Measurements from ENCODE around the gene CDC14C. TPM values are rescaled to one million over a fixed set of nuclear protein-coding genes. Genes with fewer than 3 reads are reported as not detected.

The CDC14C gene
- total and polyA plus RNA-seq, 2 of the 4 experiments (the other 2 are of a cell fraction) = under 0.01 TPM; not detected in 1

GRCh38 chr7:48880851-48881250 is 43.5 kb upstream of the CDC14C start:
- no peak overlapping the region for H2AK5ac ChIP-seq (ENCODE audit: low read depth, low read length)
- H2BK5ac ChIP-seq (ENCODE audit: low read depth, low read length, poor library complexity, severe bottlenecking) = no peak overlapping the region
- in situ Hi-C loops (cut with MboI; ENCODE audit: low sequenced_read_pairs) (no loop called here), intact Hi-C loops (cut with micrococcal nuclease) (no loop called here), dilution Hi-C loops (cut with HindIII; ENCODE audit: low sequenced_read_pairs, unreplicated experiment) (no loop called here)
- H4K20me1 ChIP-seq (ENCODE audit: insufficient read depth, low read length) = no peaks in the 10 kb centered on the region
- H3K9me3 ChIP-seq (ENCODE audit: control insufficient read depth, insufficient read depth, low read length) = 0 out of 2 replicates have a peak, but pooled peaks cover 2% of the 10 kb centered on the region
- H2BK15ac ChIP-seq (ENCODE audit: low read depth, low read length) = no peak overlapping the region
- H4K91ac ChIP-seq (ENCODE audit: insufficient read depth, low read depth, low read length) = no peak overlapping the region
- ChIA-PET POLR2A (ENCODE audit: unreplicated experiment) (no interaction called here), CTCF (interaction anchor here (0.6 kb wide), 1 partner anchor 42 kb away, joined by 5 read pairs; no protein-coding TSS in a partner anchor)
- H3K27me3 ChIP-seq (ENCODE audit: control insufficient read depth, insufficient read depth, low read length) = no peaks in the 10 kb centered on the region
- DNase-seq (no peak), ATAC-seq (ENCODE audit: low read depth) (no peak)
- TF ChIP-seq MAZ (IDR thresholded peaks at IDR 0.05; ENCODE audit: borderline replicate concordance, low read depth, low read length) (no peak), FOS (IDR thresholded peaks at IDR 0.05; ENCODE audit: low read depth, low read length) (no peak), SMC3 (IDR thresholded peaks at IDR 0.05; ENCODE audit: low read depth, low read length) (no peak), RAD21 (IDR thresholded peaks at IDR 0.05; ENCODE audit: low read length) (no peak), CHD1 (IDR thresholded peaks at IDR 0.05; ENCODE audit: low read depth, low read length) (no peak), BHLHE40 (IDR thresholded peaks at IDR 0.05; ENCODE audit: low read depth, low read length) (no peak), NFE2L2 (IDR thresholded peaks at IDR 0.05; ENCODE audit: low read depth, low read length) (no peak), MAFK (IDR thresholded peaks at IDR 0.05; ENCODE audit: low read depth, low read length) (no peak), POLR2A (IDR thresholded peaks at IDR 0.05; ENCODE audit: low read depth, low read length) (no peak)
- TF ChIP-seq, protein P1, sequence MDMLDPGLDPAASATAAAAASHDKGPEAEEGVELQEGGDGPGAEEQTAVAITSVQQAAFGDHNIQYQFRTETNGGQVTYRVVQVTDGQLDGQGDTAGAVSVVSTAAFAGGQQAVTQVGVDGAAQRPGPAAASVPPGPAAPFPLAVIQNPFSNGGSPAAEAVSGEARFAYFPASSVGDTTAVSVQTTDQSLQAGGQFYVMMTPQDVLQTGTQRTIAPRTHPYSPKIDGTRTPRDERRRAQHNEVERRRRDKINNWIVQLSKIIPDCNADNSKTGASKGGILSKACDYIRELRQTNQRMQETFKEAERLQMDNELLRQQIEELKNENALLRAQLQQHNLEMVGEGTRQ (IDR thresholded peaks at IDR 0.05; ENCODE audit: low read depth, low read length) = no peak
- TF ChIP-seq, protein P2, sequence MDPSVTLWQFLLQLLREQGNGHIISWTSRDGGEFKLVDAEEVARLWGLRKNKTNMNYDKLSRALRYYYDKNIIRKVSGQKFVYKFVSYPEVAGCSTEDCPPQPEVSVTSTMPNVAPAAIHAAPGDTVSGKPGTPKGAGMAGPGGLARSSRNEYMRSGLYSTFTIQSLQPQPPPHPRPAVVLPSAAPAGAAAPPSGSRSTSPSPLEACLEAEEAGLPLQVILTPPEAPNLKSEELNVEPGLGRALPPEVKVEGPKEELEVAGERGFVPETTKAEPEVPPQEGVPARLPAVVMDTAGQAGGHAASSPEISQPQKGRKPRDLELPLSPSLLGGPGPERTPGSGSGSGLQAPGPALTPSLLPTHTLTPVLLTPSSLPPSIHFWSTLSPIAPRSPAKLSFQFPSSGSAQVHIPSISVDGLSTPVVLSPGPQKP (IDR thresholded peaks at IDR 0.05; ENCODE audit: borderline replicate concordance, low read depth, low read length) = no peak
- H3K4me3 ChIP-seq (ENCODE audit: insufficient read depth, low read depth, low read length) = no peak overlapping the region
- H3K36me3 ChIP-seq (ENCODE audit: control insufficient read depth, insufficient read depth, low read length) = no peaks in the 10 kb centered on the region
- no peak overlapping the region for H3K4me2 ChIP-seq (ENCODE audit: low read depth, low read length)
- no peak overlapping the region for H3K9ac ChIP-seq (ENCODE audit: low read depth, low read length)
- no peak overlapping the region for H2AFZ ChIP-seq (replicated peaks; ENCODE audit: low read length, poor library complexity)
- H2BK120ac ChIP-seq (ENCODE audit: low read depth, low read length) = no peak overlapping the region
- H3K14ac ChIP-seq (replicated peaks; ENCODE audit: low read depth, low read length) = no peak overlapping the region
- H3K18ac ChIP-seq (ENCODE audit: low read depth, low read length) = no peak overlapping the region
- H3K79me1 ChIP-seq (ENCODE audit: low read depth in 1 of 2, low read length in 2 of 2) = no peaks in the 10 kb centered on the region
- H2AK9ac ChIP-seq (replicated peaks; ENCODE audit: low read depth, low read length, poor library complexity) = no peak overlapping the region
- no peaks in the 10 kb centered on the region for H3K4me1 ChIP-seq (ENCODE audit: control insufficient read depth, insufficient read depth, low read length)
- no peak overlapping the region for H2BK20ac ChIP-seq (ENCODE audit: low read depth, low read length)
- WGBS, 2 experiments (ENCODE audit: extremely low coverage in 2 of 2, insufficient read length in 1 of 2) = no CpG with 5 or more reads among the region's 2 CpGs
- no peaks in the 10 kb centered on the region for H3K9me1 ChIP-seq (ENCODE audit: insufficient read depth, low read length)
- H3K23ac ChIP-seq (ENCODE audit: low read depth, low read length) = no peak overlapping the region
- BruUV-seq (replicated peaks) = no TSS peak
- H3K4ac ChIP-seq (ENCODE audit: low read depth, low read length) = no peak overlapping the region
- no peak overlapping the region for H4K8ac ChIP-seq (ENCODE audit: low read depth in 2 of 2, low read length in 2 of 2)
- H3K56ac ChIP-seq (ENCODE audit: extremely low read depth, insufficient read depth, low read length) = no peak overlapping the region
- no peak overlapping the region for H3K27ac ChIP-seq (ENCODE audit: insufficient read depth, low read length)
- no peak overlapping the region for H4K5ac ChIP-seq (ENCODE audit: low read depth, low read length)

All from IMR-90 (cell line).